ENCODE data around the gene GMCL2. TPM values are rescaled to one million over a fixed set of nuclear protein-coding genes. Genes with fewer than 3 reads are reported as not detected.

GMCL2 gene
- total RNA-seq, 1 donor from 2014 or later: not detected

DNA sequence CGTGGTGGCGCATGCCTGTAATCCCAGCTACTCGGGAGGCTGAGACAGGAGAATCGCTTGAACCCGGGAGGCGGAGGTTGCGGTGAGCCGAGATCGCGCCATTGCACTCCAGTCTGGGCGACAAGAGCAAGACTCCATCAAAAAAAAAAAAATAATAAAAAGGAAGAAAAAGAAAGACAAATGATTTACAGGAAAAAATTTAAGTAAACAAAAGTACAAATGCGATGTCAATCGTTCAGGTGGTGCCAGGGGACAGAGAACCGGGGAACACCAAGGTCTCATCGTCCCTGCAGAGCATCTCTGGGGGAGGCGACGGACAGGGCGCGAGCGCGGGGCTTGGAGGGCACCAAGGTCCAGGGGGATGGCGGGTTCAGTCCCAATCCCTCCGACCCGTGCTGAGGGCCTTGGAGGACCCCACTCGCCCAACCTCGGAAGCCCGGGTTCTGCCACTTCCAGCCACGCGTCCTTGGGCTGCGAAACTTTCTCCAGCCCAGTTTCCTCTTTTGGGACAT lies 16.6 kb upstream of the GMCL2 start:
- ATAC-seq (no peak), DNase-seq (no peak)
- Histone ChIP-seq H3K27ac (peak overlapping the region; percentile 91), H3K9me3 (no peaks in the 10 kb centered on the region), H3K27me3 (no peaks in the 10 kb centered on the region), H3K4me3 (peak overlapping the region; percentile 77), H3K36me3 (peaks cover 27% of the 10 kb centered on the region), H3K4me1 (peaks cover 30% of the 10 kb centered on the region)
- TF ChIP-seq, protein P1, sequence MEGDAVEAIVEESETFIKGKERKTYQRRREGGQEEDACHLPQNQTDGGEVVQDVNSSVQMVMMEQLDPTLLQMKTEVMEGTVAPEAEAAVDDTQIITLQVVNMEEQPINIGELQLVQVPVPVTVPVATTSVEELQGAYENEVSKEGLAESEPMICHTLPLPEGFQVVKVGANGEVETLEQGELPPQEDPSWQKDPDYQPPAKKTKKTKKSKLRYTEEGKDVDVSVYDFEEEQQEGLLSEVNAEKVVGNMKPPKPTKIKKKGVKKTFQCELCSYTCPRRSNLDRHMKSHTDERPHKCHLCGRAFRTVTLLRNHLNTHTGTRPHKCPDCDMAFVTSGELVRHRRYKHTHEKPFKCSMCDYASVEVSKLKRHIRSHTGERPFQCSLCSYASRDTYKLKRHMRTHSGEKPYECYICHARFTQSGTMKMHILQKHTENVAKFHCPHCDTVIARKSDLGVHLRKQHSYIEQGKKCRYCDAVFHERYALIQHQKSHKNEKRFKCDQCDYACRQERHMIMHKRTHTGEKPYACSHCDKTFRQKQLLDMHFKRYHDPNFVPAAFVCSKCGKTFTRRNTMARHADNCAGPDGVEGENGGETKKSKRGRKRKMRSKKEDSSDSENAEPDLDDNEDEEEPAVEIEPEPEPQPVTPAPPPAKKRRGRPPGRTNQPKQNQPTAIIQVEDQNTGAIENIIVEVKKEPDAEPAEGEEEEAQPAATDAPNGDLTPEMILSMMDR (IDR thresholded peaks at IDR 0.05): no peak
- intact Hi-C loops (cut with DNase I): no loop called here

DNA sequence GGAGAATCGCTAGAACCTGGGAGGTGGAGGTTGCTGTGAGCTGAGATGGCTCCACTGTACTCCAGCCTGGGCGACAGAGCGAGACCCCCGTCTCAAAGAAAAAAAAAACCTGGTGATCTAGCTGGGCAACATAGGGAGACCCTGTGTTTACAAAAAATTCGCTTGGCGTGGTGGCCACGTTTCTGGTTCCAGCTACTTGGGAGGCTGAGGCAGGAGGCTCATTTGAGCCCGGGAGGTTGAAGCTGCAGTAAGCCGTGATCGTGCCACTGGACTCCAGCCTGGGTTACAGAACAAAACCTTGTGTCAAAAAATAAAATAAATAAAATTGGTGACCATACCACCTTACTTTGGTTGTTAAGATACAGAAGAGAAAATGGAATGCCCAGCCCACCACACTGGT lies 15.4 kb upstream of the GMCL2 start:
- H3K4me3 ChIP-seq: no peak overlapping the region
- intact Hi-C loops (cut with DNase I): no loop called here
- H3K27me3 ChIP-seq: no peaks in the 10 kb centered on the region
- no peak for ATAC-seq
- H3K9me3 ChIP-seq: no peaks in the 10 kb centered on the region
- H3K36me3 ChIP-seq: peaks cover 15% of the 10 kb centered on the region
- no peak overlapping the region for H3K27ac ChIP-seq
- TF ChIP-seq, protein P1 (IDR thresholded peaks at IDR 0.05): no peak
- no peak for DNase-seq
- H3K4me1 ChIP-seq: peaks cover 24% of the 10 kb centered on the region

DNA sequence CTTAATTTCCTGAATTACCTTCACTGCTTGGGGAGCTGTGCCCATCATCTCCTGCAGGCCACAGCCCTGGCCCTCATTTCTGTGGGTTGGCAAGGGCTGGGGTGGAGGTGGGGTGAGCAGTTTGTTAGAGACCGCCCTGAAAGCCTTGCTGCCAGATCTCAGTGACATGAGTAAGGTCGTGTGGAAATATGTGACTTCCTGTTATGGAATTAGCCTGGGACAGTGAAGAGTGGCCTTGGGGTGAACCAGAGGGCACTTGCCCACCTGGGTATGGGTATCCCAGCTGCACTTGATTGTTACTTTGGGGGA lies 14.7 kb upstream of the GMCL2 start:
- no peak for DNase-seq
- peaks cover 9% of the 10 kb centered on the region for H3K36me3 ChIP-seq
- H3K9me3 ChIP-seq: no peaks in the 10 kb centered on the region
- H3K27ac ChIP-seq: no peak overlapping the region
- no peak overlapping the region for H3K4me3 ChIP-seq
- intact Hi-C loops (cut with DNase I): no loop called here
- TF ChIP-seq, protein P1 (IDR thresholded peaks at IDR 0.05): no peak
- no peaks in the 10 kb centered on the region for H3K27me3 ChIP-seq
- ATAC-seq: no peak
- peaks cover 18% of the 10 kb centered on the region for H3K4me1 ChIP-seq

DNA sequence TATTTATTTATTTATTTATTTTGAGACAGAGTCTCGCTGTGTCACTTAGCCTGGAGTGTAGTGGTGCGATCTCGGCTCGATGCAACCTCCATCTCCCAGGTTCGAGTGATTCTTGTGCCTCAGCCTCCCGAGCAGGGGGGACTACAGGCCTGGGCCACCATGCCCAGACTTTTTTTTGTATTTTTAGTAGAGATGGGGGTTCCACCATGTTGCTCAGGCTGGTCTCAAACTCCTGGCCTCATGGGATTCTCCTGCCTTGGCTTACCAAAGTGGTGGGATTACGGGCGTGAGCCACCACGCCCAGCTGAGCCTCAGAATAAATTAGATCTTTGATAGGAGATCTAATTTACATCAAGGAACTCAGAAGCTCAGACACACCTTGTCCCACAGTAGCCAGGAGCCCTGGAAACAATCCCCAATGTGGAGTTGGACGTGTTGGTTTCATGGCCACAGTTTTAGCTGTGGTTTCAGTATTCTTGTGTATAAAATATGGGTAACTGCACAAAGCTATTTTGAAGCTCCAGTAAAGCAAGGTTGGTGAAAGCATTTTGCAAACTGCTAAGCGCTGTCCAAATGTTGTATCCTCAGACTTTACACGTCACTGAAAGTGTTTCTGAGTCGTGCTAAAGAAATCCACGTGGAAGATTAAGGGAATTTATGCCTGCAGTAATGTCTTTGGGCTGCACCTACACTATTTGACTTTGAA lies 14.2 kb upstream of the GMCL2 start:
- H3K4me3 ChIP-seq: no peak overlapping the region
- no peaks in the 10 kb centered on the region for H3K27me3 ChIP-seq
- intact Hi-C loops (cut with DNase I): no loop called here
- ATAC-seq: no peak
- no peak for DNase-seq
- TF ChIP-seq, protein P1 (IDR thresholded peaks at IDR 0.05): no peak
- H3K4me1 ChIP-seq: peaks cover 12% of the 10 kb centered on the region
- H3K36me3 ChIP-seq: peaks cover 4% of the 10 kb centered on the region
- H3K27ac ChIP-seq: no peak overlapping the region
- H3K9me3 ChIP-seq: no peaks in the 10 kb centered on the region

DNA sequence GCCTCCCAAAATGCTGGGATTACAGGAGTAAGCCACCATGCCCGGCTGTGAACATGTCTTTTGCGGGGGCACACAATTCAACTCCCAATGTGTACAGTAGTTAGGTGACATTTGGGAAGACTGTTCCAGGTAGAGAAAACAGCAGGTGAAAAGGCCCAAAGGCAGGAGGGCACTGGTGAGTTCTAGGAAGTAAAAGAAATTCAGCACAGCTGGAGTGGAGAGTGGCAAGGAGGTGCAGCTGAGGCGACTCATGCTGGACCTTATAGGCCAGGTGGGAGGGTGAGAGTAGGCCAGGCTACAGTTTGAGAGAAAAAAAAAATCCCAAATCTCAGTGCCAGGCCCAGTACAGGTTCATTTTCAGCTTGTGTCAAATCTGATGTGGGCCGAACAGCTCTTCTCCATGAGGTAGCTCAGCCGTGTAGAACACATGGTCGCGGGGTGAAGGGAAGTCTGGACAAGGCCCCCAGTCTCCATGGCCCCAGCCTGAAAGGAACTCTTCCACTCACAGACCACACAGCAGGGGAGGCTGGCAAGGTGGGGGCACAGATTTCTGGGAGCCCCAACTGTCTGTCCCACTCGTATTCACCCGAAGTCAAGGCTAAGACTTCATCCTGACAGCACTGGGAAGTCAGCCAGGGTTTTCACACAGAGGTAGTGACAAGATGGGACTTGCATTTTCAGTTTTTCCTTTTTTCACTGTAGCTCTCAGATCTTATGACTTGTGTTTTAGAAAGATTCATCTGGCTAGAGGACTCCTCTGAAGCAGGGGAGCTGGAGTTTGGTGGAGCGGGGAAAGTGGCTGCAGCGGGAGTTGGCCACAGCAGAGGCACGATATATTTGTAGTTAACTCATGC lies 12.6 kb upstream of the GMCL2 start:
- intact Hi-C loops (cut with DNase I): no loop called here
- TF ChIP-seq, protein P1 (IDR thresholded peaks at IDR 0.05): no peak
- Histone ChIP-seq H3K4me1 (peaks cover 4% of the 10 kb centered on the region), H3K4me3 (no peak overlapping the region), H3K36me3 (no peaks in the 10 kb centered on the region), H3K9me3 (no peaks in the 10 kb centered on the region), H3K27ac (no peak overlapping the region), H3K27me3 (no peaks in the 10 kb centered on the region)
- DNase-seq: no peak
- ATAC-seq: no peak

Measured in upper lobe of right lung (tissue), 1 donor.